Adipose tissue (tissue), 3 donors: Measurements from ENCODE around the gene AGPAT3. TPM values are rescaled to one million over a fixed set of nuclear protein-coding genes. Genes with fewer than 3 reads are reported as not detected.

Source experiments
- polyA plus RNA-seq, 3 donors: library from polyadenylated mRNA; stranded (reverse); fragments of 200-250 nt; gene quantifications; one replicate each; pipeline ENCODE4 v1.2.3, GENCODE V29; 2013
- donor health status: healthy with polysubstance abuse.
- donor health status: Bipolar disorder and iron deficiency.
- donor health status: healthy.

Gene AGPAT3
- polyA plus RNA-seq, 3 donors = 15.9 to 35.5 (median 16.2) TPM

Other genes starting within 250 kb of the AGPAT3 start
- under 1 TPM; 0.09 to 0.34 (median 0.27) TPM for gene HSF2BP, start 205.7 kb upstream of the AGPAT3 start, polyA plus RNA-seq
- gene RRP1B, start 205.7 kb upstream of the AGPAT3 start, polyA plus RNA-seq = 10 to 100 TPM in 1 of 3 donors, 1 to 10 TPM in 2; 7.2 to 16.4 (median 9.7) TPM
- gene PDXK, start 146.1 kb upstream of the AGPAT3 start, polyA plus RNA-seq = 100 to 1,000 TPM in 1 of 3 donors, 10 to 100 TPM in 2; 62.6 to 231 (median 63.7) TPM
- gene CSTB, start 88.9 kb upstream of the AGPAT3 start, polyA plus RNA-seq = 10 to 100 TPM; 25.0 to 92.0 (median 90.4) TPM
- 10 to 100 TPM in 1 of 3 donors, 1 to 10 TPM in 2; 8.7 to 19.1 (median 9.8) TPM for gene RRP1, start 75.6 kb upstream of the AGPAT3 start, polyA plus RNA-seq
- gene TRAPPC10, start 147.1 kb downstream of the AGPAT3 start, polyA plus RNA-seq = 10 to 100 TPM in 2 of 3 donors, 1 to 10 TPM in 1; 5.1 to 15.7 (median 10.9) TPM
- gene PWP2, start 242.2 kb downstream of the AGPAT3 start, polyA plus RNA-seq = 1 to 10 TPM; 5.0 to 5.4 (median 5.2) TPM